GM06990 (cell line): Measurements from ENCODE around the gene KRTAP21-2.

ENCODE experiments used
- DNase-seq: peaks from one replicate; pipeline ENCODE4 v3.0.0-alpha.2; 2011; ENCODE audit not compliant: insufficient read length; ENCODE audit errors: extremely low read depth
- H3K27me3 ChIP-seq: replicated peaks from 2 replicates; pipeline ENCODE4 v1.6.0; 2011; ENCODE audit warnings: low read length; ENCODE audit not compliant: control insufficient read depth, insufficient read depth
- H3K36me3 ChIP-seq: 2 replicates; pipeline ENCODE4 v1.5.1; 2011; ENCODE audit warnings: low read length; ENCODE audit not compliant: control insufficient read depth, insufficient read depth
- H3K4me3 ChIP-seq: replicated peaks from 2 replicates; pipeline ENCODE4 v1.5.1; 2011; ENCODE audit warnings: low read depth, mild to moderate bottlenecking, control low read depth, low read length
- CTCF ChIP-seq: IDR thresholded peaks from 2 replicates; pipeline ENCODE4 v1.5.1; 2011; ENCODE audit warnings: low read length, control low read depth, mild to moderate bottlenecking, inconsistent platforms; ENCODE audit not compliant: insufficient read depth, poor library complexity, severe bottlenecking

The KRTAP21-2 gene

GRCh38 chr21:30718239-30718909 lies 28.7 kb downstream of the KRTAP21-2 start, which contains the start of gene KRTAP21-3:
Gene KRTAP21-3 (minus strand): TSS chr21:30718777. CDS start chr21:30718759, 18 bp downstream.
- TF ChIP-seq CTCF, result no peak
- no peaks in the 10 kb centered on the region for H3K27me3 ChIP-seq
- no peak for DNase-seq
- no peak within 1 kb of the TSS for H3K4me3 ChIP-seq
- no peaks in the 10 kb centered on the region for H3K36me3 ChIP-seq

- DNase-seq, result no peak
- Histone ChIP-seq H3K27me3 (no peaks in the 10 kb centered on the region), H3K36me3 (no peaks in the 10 kb centered on the region), H3K4me3 (no peak overlapping the region)
- no peak for TF ChIP-seq CTCF
Observed at GRCh38 chr21:30717105-30717504, 30.0 kb downstream of the KRTAP21-2 start.

- no peak for TF ChIP-seq CTCF
- DNase-seq, result no peak
- Histone ChIP-seq H3K36me3 (no peaks in the 10 kb centered on the region), H3K4me3 (no peak overlapping the region), H3K27me3 (no peaks in the 10 kb centered on the region)
Observed at GRCh38 chr21:30714946-30715345, 32.1 kb downstream of the KRTAP21-2 start.

- DNase-seq, result no peak
- Histone ChIP-seq H3K27me3 (no peaks in the 10 kb centered on the region), H3K4me3 (no peak overlapping the region), H3K36me3 (no peaks in the 10 kb centered on the region)
- TF ChIP-seq CTCF, result no peak
Observed at GRCh38 chr21:30714456-30714855, 32.6 kb downstream of the KRTAP21-2 start.

- H3K4me3 ChIP-seq, result no peak overlapping the region
- H3K36me3 ChIP-seq, result no peaks in the 10 kb centered on the region
- no peak for DNase-seq
- TF ChIP-seq CTCF, result no peak
- H3K27me3 ChIP-seq, result no peaks in the 10 kb centered on the region
Observed at GRCh38 chr21:30713766-30714165, 33.3 kb downstream of the KRTAP21-2 start.

- no peaks in the 10 kb centered on the region for H3K36me3 ChIP-seq
- no peak overlapping the region for H3K4me3 ChIP-seq
- no peak for TF ChIP-seq CTCF
- no peak for DNase-seq
- no peaks in the 10 kb centered on the region for H3K27me3 ChIP-seq
Observed at GRCh38 chr21:30710499-30710898, 36.6 kb downstream of the KRTAP21-2 start.
